ENCODE measurements around the gene SNX1.

- TF ChIP-seq CTCF (conservative IDR thresholded peaks at IDR 0.05; ENCODE audit: low read depth, low read length) (no peak), EZH2 (IDR thresholded peaks at IDR 0.05; ENCODE audit: borderline replicate concordance, low read depth, low read length, poor library complexity, severe bottlenecking) (no peak)
Measured at GRCh38 chr15:64099379-64099778, 3.6 kb downstream of the SNX1 start.

Measured in A673 (cell line).